Osteoblast (primary cell): ENCODE data around the gene SRP54. TPM values are rescaled to one million over a fixed set of nuclear protein-coding genes. Genes with fewer than 3 reads are reported as not detected.

Source experiments
- DNase-seq: peaks from one replicate; pipeline ENCODE4 v3.0.0; 2011; ENCODE audit warnings: low spot score, mixed read lengths; ENCODE audit not compliant: insufficient read length; ENCODE audit errors: missing footprints
- H2AFZ ChIP-seq: 2 replicates; pipeline ENCODE4 v1.6.0; 2011; ENCODE audit warnings: mild to moderate bottlenecking, low read length
- H3K27ac ChIP-seq: 2 replicates; pipeline ENCODE4 v1.5.1; 2011; ENCODE audit warnings: mild to moderate bottlenecking, low read depth, low read length, moderate library complexity
- H3K27me3 ChIP-seq: 2 replicates; pipeline ENCODE4 v1.6.0; 2012; ENCODE audit warnings: mild to moderate bottlenecking, control low read depth, inconsistent platforms, low read length, moderate library complexity; ENCODE audit not compliant: insufficient read depth
- H3K36me3 ChIP-seq: 2 replicates; pipeline ENCODE4 v1.5.1; 2011; ENCODE audit warnings: mild to moderate bottlenecking, low read length, control low read depth, moderate library complexity; ENCODE audit not compliant: insufficient read depth
- H3K4me1 ChIP-seq: 2 replicates; pipeline ENCODE4 v1.5.1; 2011; ENCODE audit warnings: mild to moderate bottlenecking, low read length, control low read depth, moderate library complexity; ENCODE audit not compliant: insufficient read depth
- H3K4me2 ChIP-seq: 2 replicates; pipeline ENCODE4 v1.6.0; 2011; ENCODE audit warnings: mild to moderate bottlenecking, low read length; ENCODE audit not compliant: insufficient read depth
- H3K4me3 ChIP-seq: fragments of 200-600 bp; sonication (generic); 3 replicates; pipeline ENCODE4 v1.5.1; 2012; ENCODE audit warnings: mild to moderate bottlenecking, low read length, inconsistent platforms; ENCODE audit not compliant: insufficient read depth
- H3K79me2 ChIP-seq: 2 replicates; pipeline ENCODE4 v1.6.0; 2012; ENCODE audit warnings: mild to moderate bottlenecking, low read length, control low read depth, inconsistent platforms; ENCODE audit not compliant: insufficient read depth
- H3K9me3 ChIP-seq: 2 replicates; pipeline ENCODE4 v1.5.1; 2011; ENCODE audit warnings: low read depth, low read length, control low read depth
- H4K20me1 ChIP-seq: 2 replicates; pipeline ENCODE4 v1.6.0; 2012; ENCODE audit warnings: mild to moderate bottlenecking, low read length, control low read depth; ENCODE audit not compliant: insufficient read depth
- total RNA-seq: library from RNA; depleted of rRNA; stranded (reverse); fragments of >200 nt; gene quantifications from 2 replicates; pipeline ENCODE4 v1.2.3, GENCODE V29; 2012
- TF ChIP-seq, protein P1 (sequence below): IDR thresholded peaks from 2 replicates; pipeline ENCODE4 v1.5.1; 2011; ENCODE audit warnings: mild to moderate bottlenecking, low read depth, low read length, moderate library complexity; ENCODE audit errors: extremely low read depth

Gene SRP54
- total RNA-seq, 1 donor = 72.0 TPM

DNA sequence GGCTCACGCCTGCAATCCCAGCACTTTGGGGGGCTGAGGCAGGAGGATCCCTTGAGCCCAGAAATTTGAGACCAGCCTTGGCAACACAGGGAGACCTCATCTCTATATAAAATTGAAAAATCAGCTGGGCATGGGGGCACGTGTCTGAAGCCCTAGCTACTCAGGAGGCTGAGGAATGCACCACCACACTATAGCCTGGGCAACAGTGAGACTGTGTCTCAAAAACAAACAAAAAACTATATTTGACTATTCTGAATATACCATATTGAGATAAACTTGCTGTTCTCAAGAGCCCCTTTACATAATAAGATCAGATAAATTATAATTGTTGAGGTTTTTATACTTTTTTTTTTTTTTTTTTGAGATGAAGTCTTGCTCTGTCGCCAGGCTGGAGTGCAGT, 44.9 kb upstream of the SRP54 start:
- no peak for DNase-seq
- TF ChIP-seq, protein P1, sequence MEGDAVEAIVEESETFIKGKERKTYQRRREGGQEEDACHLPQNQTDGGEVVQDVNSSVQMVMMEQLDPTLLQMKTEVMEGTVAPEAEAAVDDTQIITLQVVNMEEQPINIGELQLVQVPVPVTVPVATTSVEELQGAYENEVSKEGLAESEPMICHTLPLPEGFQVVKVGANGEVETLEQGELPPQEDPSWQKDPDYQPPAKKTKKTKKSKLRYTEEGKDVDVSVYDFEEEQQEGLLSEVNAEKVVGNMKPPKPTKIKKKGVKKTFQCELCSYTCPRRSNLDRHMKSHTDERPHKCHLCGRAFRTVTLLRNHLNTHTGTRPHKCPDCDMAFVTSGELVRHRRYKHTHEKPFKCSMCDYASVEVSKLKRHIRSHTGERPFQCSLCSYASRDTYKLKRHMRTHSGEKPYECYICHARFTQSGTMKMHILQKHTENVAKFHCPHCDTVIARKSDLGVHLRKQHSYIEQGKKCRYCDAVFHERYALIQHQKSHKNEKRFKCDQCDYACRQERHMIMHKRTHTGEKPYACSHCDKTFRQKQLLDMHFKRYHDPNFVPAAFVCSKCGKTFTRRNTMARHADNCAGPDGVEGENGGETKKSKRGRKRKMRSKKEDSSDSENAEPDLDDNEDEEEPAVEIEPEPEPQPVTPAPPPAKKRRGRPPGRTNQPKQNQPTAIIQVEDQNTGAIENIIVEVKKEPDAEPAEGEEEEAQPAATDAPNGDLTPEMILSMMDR = no peak
- H3K4me3 ChIP-seq = no peak overlapping the region
- H3K27me3 ChIP-seq = no peaks in the 10 kb centered on the region
- no peaks in the 10 kb centered on the region for H4K20me1 ChIP-seq
- H3K4me2 ChIP-seq = no peak overlapping the region
- no peak overlapping the region for H3K27ac ChIP-seq
- no peaks in the 10 kb centered on the region for H3K4me1 ChIP-seq
- H3K36me3 ChIP-seq = no peaks in the 10 kb centered on the region
- no peak overlapping the region for H2AFZ ChIP-seq
- H3K79me2 ChIP-seq = no peaks in the 10 kb centered on the region
- H3K9me3 ChIP-seq = no peaks in the 10 kb centered on the region

DNA sequence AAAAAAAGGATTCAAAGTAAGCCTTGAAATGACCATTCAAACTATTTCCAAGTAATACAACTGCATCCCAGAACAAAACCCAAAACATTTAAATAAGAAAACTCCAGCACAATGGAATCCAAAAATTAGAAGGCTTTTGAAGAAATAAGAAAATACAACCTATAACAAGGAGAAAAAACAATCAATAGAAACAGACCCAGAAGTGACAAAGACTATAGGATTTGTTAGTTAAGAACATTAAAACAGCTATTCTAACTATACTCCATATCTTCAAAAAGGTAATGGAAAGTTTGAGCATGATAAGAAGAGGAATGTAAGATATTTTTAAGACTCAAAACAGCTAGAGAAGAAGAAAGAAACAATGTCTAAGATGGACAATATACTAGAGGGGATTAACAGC, 39.3 kb upstream of the SRP54 start:
- Histone ChIP-seq H2AFZ (no peak overlapping the region), H3K4me1 (no peaks in the 10 kb centered on the region), H3K4me2 (no peak overlapping the region), H3K4me3 (no peak overlapping the region), H3K79me2 (no peaks in the 10 kb centered on the region), H3K36me3 (no peaks in the 10 kb centered on the region), H3K9me3 (no peaks in the 10 kb centered on the region), H4K20me1 (no peaks in the 10 kb centered on the region), H3K27ac (no peak overlapping the region), H3K27me3 (no peaks in the 10 kb centered on the region)
- TF ChIP-seq, protein P1 = no peak
- DNase-seq = no peak

DNA sequence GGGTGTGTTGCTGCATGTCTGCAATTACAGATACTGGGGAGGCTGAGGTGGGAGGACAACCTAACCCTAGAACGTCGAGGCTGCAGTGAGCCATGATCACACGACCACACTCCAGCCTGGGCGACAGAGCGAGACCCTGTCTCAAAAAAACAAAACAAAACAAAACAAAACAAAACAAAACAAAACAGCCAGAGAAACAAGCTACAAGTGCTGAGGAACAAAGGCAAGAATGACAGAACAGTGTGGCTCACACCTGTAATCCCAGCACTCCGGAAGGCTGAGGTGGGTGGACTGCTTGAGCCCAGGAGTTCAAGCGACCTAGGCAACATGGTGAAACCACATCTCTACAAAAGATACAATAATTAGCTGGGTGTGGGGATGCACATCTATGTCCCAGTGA, 38.0 kb upstream of the SRP54 start:
- no peaks in the 10 kb centered on the region for H3K36me3 ChIP-seq
- no peaks in the 10 kb centered on the region for H3K79me2 ChIP-seq
- H2AFZ ChIP-seq = no peak overlapping the region
- H3K4me3 ChIP-seq = no peak overlapping the region
- no peaks in the 10 kb centered on the region for H3K9me3 ChIP-seq
- no peaks in the 10 kb centered on the region for H3K27me3 ChIP-seq
- no peak overlapping the region for H3K4me2 ChIP-seq
- DNase-seq = no peak
- H3K4me1 ChIP-seq = no peaks in the 10 kb centered on the region
- H3K27ac ChIP-seq = no peak overlapping the region
- TF ChIP-seq, protein P1 = no peak
- no peaks in the 10 kb centered on the region for H4K20me1 ChIP-seq

DNA sequence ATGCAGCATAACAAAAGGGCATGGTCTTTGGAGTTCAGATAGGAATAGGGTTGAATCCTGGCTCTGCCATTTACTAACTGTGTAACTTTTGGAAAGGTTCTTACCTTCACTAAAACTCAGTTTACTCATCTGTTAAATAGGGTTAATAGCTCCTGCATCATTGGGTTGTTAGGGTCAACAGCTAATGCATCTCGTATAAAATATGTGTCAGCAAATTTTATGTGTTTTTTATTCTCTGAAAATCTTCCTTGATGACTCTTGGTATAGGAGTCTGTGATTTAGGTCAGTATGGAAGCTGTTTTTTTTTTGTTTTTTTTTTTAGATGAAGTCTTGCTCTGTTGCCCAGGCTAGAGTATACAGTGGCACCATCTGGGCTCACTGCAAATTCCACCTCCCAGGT, 36.1 kb upstream of the SRP54 start:
- TF ChIP-seq, protein P1 = no peak
- Histone ChIP-seq H3K27me3 (no peaks in the 10 kb centered on the region), H3K4me3 (no peak overlapping the region), H4K20me1 (no peaks in the 10 kb centered on the region), H2AFZ (no peak overlapping the region), H3K4me2 (no peak overlapping the region), H3K36me3 (no peaks in the 10 kb centered on the region), H3K27ac (no peak overlapping the region), H3K79me2 (no peaks in the 10 kb centered on the region), H3K9me3 (no peaks in the 10 kb centered on the region), H3K4me1 (peaks cover 5% of the 10 kb centered on the region)
- DNase-seq = no peak
